ENCODE data around the gene SHISAL1.

Gene SHISAL1

GRCh38 chr22:44209343-44209742, 103.4 kb downstream of the SHISAL1 start:
- no peak for DNase-seq (ENCODE audit: low read depth in 2 of 2)

- no peak for DNase-seq (ENCODE audit: low read depth in 2 of 2)
Measured at GRCh38 chr22:44207981-44208317, 104.8 kb downstream of the SHISAL1 start.

GRCh38 chr22:44207173-44207980, 105.4 kb downstream of the SHISAL1 start:
- no peak for DNase-seq (ENCODE audit: low read depth in 2 of 2)

GRCh38 chr22:44206696-44207095, 106.1 kb downstream of the SHISAL1 start:
- no peak for DNase-seq (ENCODE audit: low read depth in 2 of 2)

GRCh38 chr22:44206330-44206645, 106.5 kb downstream of the SHISAL1 start:
- DNase-seq (ENCODE audit: low read depth in 2 of 2) = no peak

- no peak for DNase-seq (ENCODE audit: low read depth in 2 of 2)
Measured at GRCh38 chr22:44205516-44206329, 107.0 kb downstream of the SHISAL1 start.

- no peak for DNase-seq (ENCODE audit: low read depth in 2 of 2)
Measured at GRCh38 chr22:44204739-44205515, 107.8 kb downstream of the SHISAL1 start.

- no peak for DNase-seq (ENCODE audit: low read depth in 2 of 2)
Measured at GRCh38 chr22:44203203-44203602, 109.5 kb downstream of the SHISAL1 start.

- DNase-seq (ENCODE audit: low read depth in 2 of 2) = no peak
Measured at GRCh38 chr22:44202261-44202789, 110.4 kb downstream of the SHISAL1 start.

GRCh38 chr22:44201665-44202064, 111.1 kb downstream of the SHISAL1 start:
- no peak for DNase-seq (ENCODE audit: low read depth in 2 of 2)

- no peak for DNase-seq (ENCODE audit: low read depth in 2 of 2)
Measured at GRCh38 chr22:44200855-44201550, 111.7 kb downstream of the SHISAL1 start.

- DNase-seq (ENCODE audit: low read depth in 2 of 2) = no peak
Measured at GRCh38 chr22:44200451-44200850, 112.3 kb downstream of the SHISAL1 start.

GRCh38 chr22:44199866-44200265, 112.9 kb downstream of the SHISAL1 start:
- no peak for DNase-seq (ENCODE audit: low read depth in 2 of 2)

- no peak for DNase-seq (ENCODE audit: low read depth in 2 of 2)
Measured at GRCh38 chr22:44199164-44199563, 113.6 kb downstream of the SHISAL1 start.

GRCh38 chr22:44197271-44197670, 115.5 kb downstream of the SHISAL1 start:
- DNase-seq (ENCODE audit: low read depth in 2 of 2) = no peak

- no peak for DNase-seq (ENCODE audit: low read depth in 2 of 2)
Measured at GRCh38 chr22:44196731-44197131, 116.0 kb downstream of the SHISAL1 start.

GRCh38 chr22:44196241-44196640, 116.5 kb downstream of the SHISAL1 start:
- DNase-seq (ENCODE audit: low read depth in 2 of 2) = no peak

- DNase-seq (ENCODE audit: low read depth in 2 of 2) = no peak
Measured at GRCh38 chr22:44195189-44195871, 117.4 kb downstream of the SHISAL1 start.

GRCh38 chr22:44194569-44194968, 118.2 kb downstream of the SHISAL1 start:
- no peak for DNase-seq (ENCODE audit: low read depth in 2 of 2)
